ENCODE measurements around the gene ZNRF3. TPM values are rescaled to one million over a fixed set of nuclear protein-coding genes. Genes with fewer than 3 reads are reported as not detected.
"Not testable (repeated sequence)": the region's sequence is repeated elsewhere in the genome, so short reads cannot be mapped to it uniquely, and the experiment has no call there.

Gene ZNRF3
- polyA plus RNA-seq, 3 donors from 2014 or later = 0.06 to 0.28 (median 0.18) TPM

DNA sequence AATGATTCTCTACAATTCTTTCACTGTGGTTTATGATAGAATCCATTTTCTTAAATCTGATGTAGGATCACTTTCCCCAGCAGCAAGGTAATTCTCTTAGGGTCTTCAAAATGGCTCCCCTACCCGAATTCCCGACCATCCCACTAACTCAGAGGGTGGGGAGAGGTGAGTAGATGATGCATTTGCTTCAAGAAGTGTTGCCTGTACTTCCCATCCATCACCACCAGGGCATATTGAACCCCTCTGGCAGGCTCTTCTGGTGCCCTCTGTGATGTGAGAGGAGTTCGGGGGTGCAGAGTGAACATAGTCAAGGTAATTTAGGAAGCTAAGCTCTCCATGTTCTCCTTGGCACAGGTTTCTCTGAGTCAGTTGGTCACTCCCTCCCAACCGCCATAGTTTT lies 52.3 kb downstream of the ZNRF3 start:
- H3K4me3 Mint-ChIP-seq = no peak overlapping the region
- no peak overlapping the region for H3K27ac Mint-ChIP-seq
- peaks cover 0 to 1% (median 0%) of the 10 kb centered on the region in 6 donors for H3K9me3 Mint-ChIP-seq
- H3K27me3 Mint-ChIP-seq (ENCODE audit: low read depth in 3 of 3) = peaks cover 8 to 18% (median 10%) of the 10 kb centered on the region in 3 donors
- H3K36me3 Mint-ChIP-seq = peaks cover 0 to under 1% (median 0%) of the 10 kb centered on the region in 3 donors
- no peaks in the 10 kb centered on the region for H3K4me1 Mint-ChIP-seq
- no peak for DNase-seq

GRCh38 chr22:28936200-28936599 lies 52.8 kb downstream of the ZNRF3 start:
- no peak overlapping the region for H3K27ac Mint-ChIP-seq
- peaks cover 0 to 1% (median 0%) of the 10 kb centered on the region in 6 donors for H3K9me3 Mint-ChIP-seq
- H3K4me1 Mint-ChIP-seq = no peaks in the 10 kb centered on the region
- H3K27me3 Mint-ChIP-seq (ENCODE audit: low read depth in 3 of 3) = peaks cover 8 to 20% (median 10%) of the 10 kb centered on the region in 3 donors
- H3K36me3 Mint-ChIP-seq = no peaks in the 10 kb centered on the region
- no peak for DNase-seq
- H3K4me3 Mint-ChIP-seq = no peak overlapping the region

- H3K27me3 Mint-ChIP-seq (ENCODE audit: low read depth in 3 of 3) = peaks cover 11 to 21% (median 15%) of the 10 kb centered on the region in 3 donors
- no peak for DNase-seq
- peaks cover 0 to 1% (median 0%) of the 10 kb centered on the region in 6 donors for H3K9me3 Mint-ChIP-seq
- no peak overlapping the region for H3K27ac Mint-ChIP-seq
- H3K36me3 Mint-ChIP-seq = no peaks in the 10 kb centered on the region
- H3K4me3 Mint-ChIP-seq = no peak overlapping the region
- H3K4me1 Mint-ChIP-seq = no peaks in the 10 kb centered on the region
Measured at GRCh38 chr22:28937206-28938025, 54.0 kb downstream of the ZNRF3 start.

DNA sequence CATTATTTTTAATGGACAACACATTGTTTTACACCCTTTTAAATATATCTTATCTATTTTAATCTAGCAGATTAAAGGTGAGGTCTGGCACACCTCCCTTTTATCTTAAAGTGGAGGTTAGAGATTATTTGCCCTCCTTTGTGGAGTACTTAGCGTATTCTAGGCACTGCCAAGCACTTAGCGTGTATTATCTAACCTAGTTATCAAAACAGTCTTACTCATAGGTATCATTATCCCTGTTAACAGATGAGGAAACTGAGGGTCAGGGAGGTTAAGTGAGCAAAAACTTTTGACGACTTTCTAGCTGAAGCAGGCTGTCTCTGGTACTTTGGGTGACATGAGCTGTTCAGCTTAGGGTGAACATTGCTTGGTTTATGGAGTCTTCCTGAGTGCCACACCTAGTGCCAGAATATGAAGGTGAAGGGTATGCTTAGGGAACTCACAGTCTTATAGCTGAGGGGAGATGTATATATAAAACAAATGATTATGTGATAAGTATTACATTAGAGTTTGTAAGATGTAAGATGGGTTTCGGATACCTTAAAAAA lies 55.0 kb downstream of the ZNRF3 start:
- no peak for DNase-seq
- H3K9me3 Mint-ChIP-seq = no peaks in the 10 kb centered on the region
- H3K27me3 Mint-ChIP-seq (ENCODE audit: low read depth in 3 of 3) = peaks cover 11 to 24% (median 18%) of the 10 kb centered on the region in 3 donors
- no peaks in the 10 kb centered on the region for H3K4me1 Mint-ChIP-seq
- no peak overlapping the region for H3K27ac Mint-ChIP-seq
- H3K36me3 Mint-ChIP-seq = no peaks in the 10 kb centered on the region
- H3K4me3 Mint-ChIP-seq = no peak overlapping the region

- H3K27ac Mint-ChIP-seq = no peak overlapping the region
- DNase-seq = no peak
- no peaks in the 10 kb centered on the region for H3K9me3 Mint-ChIP-seq
- peaks cover 11 to 28% (median 20%) of the 10 kb centered on the region in 3 donors for H3K27me3 Mint-ChIP-seq (ENCODE audit: low read depth in 3 of 3)
- H3K4me3 Mint-ChIP-seq = no peak overlapping the region
- H3K36me3 Mint-ChIP-seq = no peaks in the 10 kb centered on the region
- H3K4me1 Mint-ChIP-seq = no peaks in the 10 kb centered on the region
Measured at GRCh38 chr22:28939394-28939793, 56.0 kb downstream of the ZNRF3 start.

- Mint-ChIP-seq H3K36me3 (no peaks in the 10 kb centered on the region), H3K4me3 (no peak overlapping the region), H3K9me3 (no peaks in the 10 kb centered on the region), H3K27ac (no peak overlapping the region), H3K27me3 (ENCODE audit: low read depth in 3 of 3) (peaks cover 12 to 27% (median 20%) of the 10 kb centered on the region in 3 donors), H3K4me1 (no peaks in the 10 kb centered on the region)
- DNase-seq = no peak
Measured at GRCh38 chr22:28939932-28940331, 56.6 kb downstream of the ZNRF3 start.

DNA sequence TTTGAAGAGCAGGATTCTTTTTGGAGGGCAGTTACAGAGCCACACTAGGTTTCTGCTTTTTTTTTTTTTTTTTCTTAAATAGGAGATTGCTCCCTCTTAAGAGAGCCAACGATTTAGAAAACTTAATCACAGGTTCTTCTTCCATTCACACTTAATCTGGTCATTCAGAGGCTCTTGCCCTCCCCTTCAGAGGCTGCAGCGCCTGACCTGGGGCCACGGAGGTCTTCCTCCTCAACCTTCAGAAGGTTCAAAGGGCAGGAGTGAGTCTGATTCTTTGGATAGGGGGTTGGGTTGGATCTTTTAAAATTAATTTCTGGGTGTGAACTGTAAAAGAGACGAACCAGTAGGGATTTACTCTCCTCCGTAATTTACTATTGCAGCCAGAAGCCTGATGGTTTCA lies 57.1 kb downstream of the ZNRF3 start:
- no peak overlapping the region for H3K27ac Mint-ChIP-seq

GRCh38 chr22:28942333-28942732 lies 59.0 kb downstream of the ZNRF3 start:
- no peak overlapping the region for H3K27ac Mint-ChIP-seq
- no peaks in the 10 kb centered on the region for H3K4me1 Mint-ChIP-seq
- H3K4me3 Mint-ChIP-seq = no peak overlapping the region
- H3K9me3 Mint-ChIP-seq = peaks cover 2 to 12% (median 7%) of the 10 kb centered on the region in 6 donors
- no peak for DNase-seq
- peaks cover 19 to 40% (median 22%) of the 10 kb centered on the region in 3 donors for H3K27me3 Mint-ChIP-seq (ENCODE audit: low read depth in 3 of 3)
- H3K36me3 Mint-ChIP-seq = peaks cover 0 to 11% (median 6%) of the 10 kb centered on the region in 3 donors

More for the DNA sequence above, 57.1 kb downstream of the ZNRF3 start:
- Mint-ChIP-seq H3K36me3 (no peaks in the 10 kb centered on the region), H3K9me3 (no peaks in the 10 kb centered on the region), H3K4me3 (no peak overlapping the region), H3K4me1 (no peaks in the 10 kb centered on the region), H3K27me3 (ENCODE audit: low read depth in 3 of 3) (peaks cover 13 to 26% (median 15%) of the 10 kb centered on the region in 3 donors)
- DNase-seq = no peak

GRCh38 chr22:28942801-28943500 lies 59.6 kb downstream of the ZNRF3 start:
- peaks cover 0 to 11% (median 6%) of the 10 kb centered on the region in 3 donors for H3K36me3 Mint-ChIP-seq
- peaks cover 20 to 43% (median 22%) of the 10 kb centered on the region in 3 donors for H3K27me3 Mint-ChIP-seq (ENCODE audit: low read depth in 3 of 3)
- H3K27ac Mint-ChIP-seq = no peak overlapping the region
- no peak overlapping the region for H3K4me3 Mint-ChIP-seq
- H3K4me1 Mint-ChIP-seq = no peaks in the 10 kb centered on the region
- H3K9me3 Mint-ChIP-seq = peaks cover 3 to 16% (median 9%) of the 10 kb centered on the region in 6 donors
- DNase-seq = no peak

DNA sequence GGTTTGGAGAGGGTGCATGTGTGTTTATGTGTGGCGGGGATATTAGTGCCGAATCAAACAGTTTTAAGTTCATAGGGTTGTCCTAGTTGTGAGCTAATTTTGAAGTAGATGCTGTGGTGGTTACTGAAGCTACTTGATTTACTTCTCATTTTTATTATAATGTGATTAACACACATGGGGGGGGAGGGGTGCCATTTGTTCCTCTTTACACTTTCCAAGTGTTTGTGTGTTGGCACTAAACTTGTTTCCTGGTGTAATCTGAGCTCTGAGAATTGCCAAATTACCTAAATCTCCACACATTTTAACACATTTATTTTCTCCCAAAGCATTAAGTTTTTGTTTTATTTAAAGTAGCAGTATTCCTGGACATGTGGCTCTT lies 60.1 kb downstream of the ZNRF3 start:
- H3K27ac Mint-ChIP-seq = no peak overlapping the region
- H3K4me3 Mint-ChIP-seq = no peak overlapping the region

DNA sequence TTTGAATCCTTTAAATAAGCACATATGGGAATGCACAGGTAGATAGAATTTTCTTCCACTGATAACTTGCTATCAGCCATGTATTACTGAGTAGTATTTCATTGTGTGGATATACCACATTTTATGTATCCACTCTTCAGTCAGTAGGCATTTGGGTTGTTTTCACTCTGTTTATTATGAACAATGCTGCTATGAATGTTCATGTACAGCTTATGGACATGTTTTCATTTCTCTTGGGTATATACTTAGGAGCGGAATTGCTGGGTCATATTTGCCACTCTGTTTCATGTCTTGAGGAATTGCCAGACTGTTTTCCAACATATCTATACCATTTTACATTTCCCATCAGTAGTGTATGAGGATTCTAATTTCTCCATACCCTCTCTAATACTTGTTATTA lies 63.8 kb downstream of the ZNRF3 start:
- H3K9me3 Mint-ChIP-seq = peaks cover 3 to 16% (median 9%) of the 10 kb centered on the region in 6 donors
- no peaks in the 10 kb centered on the region for H3K4me1 Mint-ChIP-seq
- H3K27ac Mint-ChIP-seq = no peak overlapping the region
- no peak overlapping the region for H3K4me3 Mint-ChIP-seq
- peaks cover 0 to 11% (median 9%) of the 10 kb centered on the region in 3 donors for H3K36me3 Mint-ChIP-seq
- H3K27me3 Mint-ChIP-seq (ENCODE audit: low read depth in 3 of 3) = peaks cover 15 to 32% (median 19%) of the 10 kb centered on the region in 3 donors
- no peak for DNase-seq

More for the DNA sequence above, 60.1 kb downstream of the ZNRF3 start:
- DNase-seq = no peak
- Mint-ChIP-seq H3K9me3 (peaks cover 3 to 16% (median 9%) of the 10 kb centered on the region in 6 donors), H3K36me3 (peaks cover 0 to 11% (median 6%) of the 10 kb centered on the region in 3 donors), H3K27me3 (ENCODE audit: low read depth in 3 of 3) (peaks cover 20 to 43% (median 22%) of the 10 kb centered on the region in 3 donors), H3K4me1 (no peaks in the 10 kb centered on the region)

DNA sequence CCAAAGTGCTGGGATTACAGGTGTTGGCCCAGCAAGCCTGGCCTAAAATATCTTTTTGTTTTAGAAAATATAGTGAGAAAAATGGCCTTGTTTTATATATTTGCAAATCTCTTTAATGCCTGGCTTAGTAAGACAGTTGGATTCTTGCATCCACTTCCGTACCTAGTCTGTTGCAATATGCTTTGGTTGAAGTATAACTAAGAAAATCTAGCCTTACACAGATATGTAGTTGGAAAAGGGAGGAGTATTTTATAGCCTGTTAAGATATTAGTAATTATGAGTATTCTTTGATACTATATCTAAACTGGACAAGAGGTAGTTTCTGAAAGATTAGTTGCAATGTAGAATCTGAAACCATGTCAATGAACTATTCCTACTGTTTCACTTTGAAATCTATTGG lies 65.1 kb downstream of the ZNRF3 start:
- peaks cover 3 to 16% (median 9%) of the 10 kb centered on the region in 6 donors for H3K9me3 Mint-ChIP-seq
- no peaks in the 10 kb centered on the region for H3K4me1 Mint-ChIP-seq
- no peak for DNase-seq
- H3K27ac Mint-ChIP-seq = no peak overlapping the region
- H3K4me3 Mint-ChIP-seq = no peak overlapping the region
- H3K36me3 Mint-ChIP-seq = peaks cover 0 to 11% (median 9%) of the 10 kb centered on the region in 3 donors
- H3K27me3 Mint-ChIP-seq (ENCODE audit: low read depth in 3 of 3) = peaks cover 19 to 38% (median 25%) of the 10 kb centered on the region in 3 donors

- DNase-seq, H3K4me1 Mint-ChIP-seq, H3K4me3 Mint-ChIP-seq, H3K27ac Mint-ChIP-seq: not testable (repeated sequence)
- H3K27me3 Mint-ChIP-seq (ENCODE audit: low read depth in 3 of 3) = peaks cover 20 to 41% (median 30%) of the 10 kb centered on the region in 3 donors
- H3K36me3 Mint-ChIP-seq = peaks cover 0 to 11% (median 9%) of the 10 kb centered on the region in 3 donors
- peaks cover 3 to 16% (median 9%) of the 10 kb centered on the region in 6 donors for H3K9me3 Mint-ChIP-seq
Measured at GRCh38 chr22:28948860-28949551, 65.6 kb downstream of the ZNRF3 start.

Data from immature natural killer cell (primary cell).